ENCODE data around the gene C2CD2L.

The C2CD2L gene

DNA sequence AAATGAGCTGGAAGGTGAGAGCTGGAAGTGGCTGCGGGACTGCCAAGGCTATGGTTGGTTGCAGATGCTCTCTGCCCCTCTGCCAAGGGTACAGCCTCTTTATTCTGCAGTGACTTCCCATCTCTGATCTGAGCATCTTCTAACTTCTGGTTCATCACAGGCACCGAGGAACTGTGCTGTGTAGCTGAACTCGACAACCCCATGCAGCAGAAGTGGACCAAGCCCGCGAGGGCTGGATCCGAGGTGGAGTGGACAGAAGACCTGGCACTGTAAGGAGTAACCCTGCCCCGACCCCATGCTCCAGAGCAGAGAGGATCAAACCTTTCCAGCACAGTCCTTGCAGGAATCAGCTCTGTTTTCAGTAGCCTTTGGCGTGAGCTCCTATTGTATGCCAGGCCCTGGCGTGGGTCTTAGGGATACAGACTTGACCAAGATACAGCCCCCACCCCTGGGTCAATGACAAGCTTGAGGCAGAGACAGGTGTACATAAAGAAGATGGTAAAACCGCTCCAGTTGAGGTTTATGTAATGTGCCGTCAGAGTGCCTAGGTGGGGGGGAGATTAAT is 4.3 kb downstream of the C2CD2L start:
- no peak overlapping the region for H3K4me3 ChIP-seq (ENCODE audit: low read depth, low read length)
- H3K36me3 ChIP-seq: peaks cover 23% of the 10 kb centered on the region
- no peak for DNase-seq
- TF ChIP-seq, protein P1, sequence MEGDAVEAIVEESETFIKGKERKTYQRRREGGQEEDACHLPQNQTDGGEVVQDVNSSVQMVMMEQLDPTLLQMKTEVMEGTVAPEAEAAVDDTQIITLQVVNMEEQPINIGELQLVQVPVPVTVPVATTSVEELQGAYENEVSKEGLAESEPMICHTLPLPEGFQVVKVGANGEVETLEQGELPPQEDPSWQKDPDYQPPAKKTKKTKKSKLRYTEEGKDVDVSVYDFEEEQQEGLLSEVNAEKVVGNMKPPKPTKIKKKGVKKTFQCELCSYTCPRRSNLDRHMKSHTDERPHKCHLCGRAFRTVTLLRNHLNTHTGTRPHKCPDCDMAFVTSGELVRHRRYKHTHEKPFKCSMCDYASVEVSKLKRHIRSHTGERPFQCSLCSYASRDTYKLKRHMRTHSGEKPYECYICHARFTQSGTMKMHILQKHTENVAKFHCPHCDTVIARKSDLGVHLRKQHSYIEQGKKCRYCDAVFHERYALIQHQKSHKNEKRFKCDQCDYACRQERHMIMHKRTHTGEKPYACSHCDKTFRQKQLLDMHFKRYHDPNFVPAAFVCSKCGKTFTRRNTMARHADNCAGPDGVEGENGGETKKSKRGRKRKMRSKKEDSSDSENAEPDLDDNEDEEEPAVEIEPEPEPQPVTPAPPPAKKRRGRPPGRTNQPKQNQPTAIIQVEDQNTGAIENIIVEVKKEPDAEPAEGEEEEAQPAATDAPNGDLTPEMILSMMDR (IDR thresholded peaks at IDR 0.05; ENCODE audit: low read depth, low read length): no peak
- H3K9me3 ChIP-seq (ENCODE audit: severe bottlenecking): no peaks in the 10 kb centered on the region
- H3K27ac ChIP-seq: no peak overlapping the region
- no peaks in the 10 kb centered on the region for H3K27me3 ChIP-seq (ENCODE audit: insufficient read depth, low read depth, severe bottlenecking)

- H3K9me3 ChIP-seq (ENCODE audit: severe bottlenecking): no peaks in the 10 kb centered on the region
- peaks cover 23% of the 10 kb centered on the region for H3K36me3 ChIP-seq
- TF ChIP-seq, protein P1 (IDR thresholded peaks at IDR 0.05; ENCODE audit: low read depth, low read length): no peak
- no peak for DNase-seq
- H3K27me3 ChIP-seq (ENCODE audit: insufficient read depth, low read depth, severe bottlenecking): no peaks in the 10 kb centered on the region
- no peak overlapping the region for H3K27ac ChIP-seq
- H3K4me3 ChIP-seq (ENCODE audit: low read depth, low read length): no peak overlapping the region
These were observed 5.3 kb downstream of the C2CD2L start for GRCh38 chr11:119112314-119113020.

- H3K27ac ChIP-seq: no peak overlapping the region
- H3K27me3 ChIP-seq (ENCODE audit: insufficient read depth, low read depth, severe bottlenecking): no peaks in the 10 kb centered on the region
- TF ChIP-seq, protein P1 (IDR thresholded peaks at IDR 0.05; ENCODE audit: low read depth, low read length): no peak
- no peaks in the 10 kb centered on the region for H3K9me3 ChIP-seq (ENCODE audit: severe bottlenecking)
- H3K36me3 ChIP-seq: peaks cover 26% of the 10 kb centered on the region
- no peak overlapping the region for H3K4me3 ChIP-seq (ENCODE audit: low read depth, low read length)
- DNase-seq: no peak
These were observed 6.6 kb downstream of the C2CD2L start for GRCh38 chr11:119113716-119114115.

GRCh38 chr11:119114351-119114750 is 7.2 kb downstream of the C2CD2L start:
- H3K9me3 ChIP-seq (ENCODE audit: severe bottlenecking): no peaks in the 10 kb centered on the region
- peaks cover 26% of the 10 kb centered on the region for H3K36me3 ChIP-seq
- no peaks in the 10 kb centered on the region for H3K27me3 ChIP-seq (ENCODE audit: insufficient read depth, low read depth, severe bottlenecking)
- H3K27ac ChIP-seq: no peak overlapping the region
- no peak overlapping the region for H3K4me3 ChIP-seq (ENCODE audit: low read depth, low read length)
- no peak for DNase-seq
- TF ChIP-seq, protein P1 (IDR thresholded peaks at IDR 0.05; ENCODE audit: low read depth, low read length): no peak

- no peaks in the 10 kb centered on the region for H3K27me3 ChIP-seq (ENCODE audit: insufficient read depth, low read depth, severe bottlenecking)
- DNase-seq: no peak
- H3K36me3 ChIP-seq: peaks cover 22% of the 10 kb centered on the region
- no peak overlapping the region for H3K4me3 ChIP-seq (ENCODE audit: low read depth, low read length)
- TF ChIP-seq, protein P1 (IDR thresholded peaks at IDR 0.05; ENCODE audit: low read depth, low read length): no peak
- no peaks in the 10 kb centered on the region for H3K9me3 ChIP-seq (ENCODE audit: severe bottlenecking)
- H3K27ac ChIP-seq: no peak overlapping the region
These were observed 8.5 kb downstream of the C2CD2L start for GRCh38 chr11:119115484-119116234.

Data from WERI-Rb-1 (cell line).